Activated CD8-positive, alpha-beta memory T cell treated with anti-CD3 and anti-CD28 coated beads for 4 hours (primary cell): ENCODE results near the gene BTAF1.
"Not testable (repeated sequence)": the region's sequence is repeated elsewhere in the genome, so short reads cannot be mapped to it uniquely, and the experiment has no call there.

ENCODE experiments used
- DNase-seq, 2 donors: peaks; one replicate each; pipeline ENCODE4 v3.0.0-alpha.2; 2020; ENCODE audit warnings: low read depth in 2 of 2

The BTAF1 gene

GRCh38 chr10:91978585-91978984, 55.0 kb downstream of the BTAF1 start:
- DNase-seq = no peak

- DNase-seq = no peak
Measured at GRCh38 chr10:91980319-91980718, 56.7 kb downstream of the BTAF1 start.

GRCh38 chr10:91983416-91983815, 59.8 kb downstream of the BTAF1 start:
- no peak for DNase-seq

GRCh38 chr10:91987397-91988037, 63.9 kb downstream of the BTAF1 start:
- no peak for DNase-seq

GRCh38 chr10:91992031-91992430, 68.5 kb downstream of the BTAF1 start:
- DNase-seq = no peak

DNA sequence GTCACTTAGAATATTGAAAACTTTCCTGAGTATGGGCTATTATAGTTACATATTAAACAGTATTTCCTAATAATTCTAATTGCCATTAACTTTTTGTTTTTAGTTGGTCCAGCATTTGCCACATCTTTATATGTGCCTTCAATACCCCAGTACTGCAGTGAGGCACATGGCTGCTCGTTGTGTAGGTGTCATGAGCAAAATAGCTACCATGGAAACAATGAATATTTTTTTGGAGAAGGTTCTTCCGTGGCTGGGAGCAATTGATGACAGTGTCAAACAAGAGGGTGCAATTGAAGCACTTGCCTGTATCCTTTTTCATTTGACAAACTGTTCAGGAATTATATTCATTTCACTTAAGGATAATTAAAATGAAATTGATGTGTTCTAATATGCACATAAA, 72.7 kb downstream of the BTAF1 start:
- DNase-seq = no peak

DNA sequence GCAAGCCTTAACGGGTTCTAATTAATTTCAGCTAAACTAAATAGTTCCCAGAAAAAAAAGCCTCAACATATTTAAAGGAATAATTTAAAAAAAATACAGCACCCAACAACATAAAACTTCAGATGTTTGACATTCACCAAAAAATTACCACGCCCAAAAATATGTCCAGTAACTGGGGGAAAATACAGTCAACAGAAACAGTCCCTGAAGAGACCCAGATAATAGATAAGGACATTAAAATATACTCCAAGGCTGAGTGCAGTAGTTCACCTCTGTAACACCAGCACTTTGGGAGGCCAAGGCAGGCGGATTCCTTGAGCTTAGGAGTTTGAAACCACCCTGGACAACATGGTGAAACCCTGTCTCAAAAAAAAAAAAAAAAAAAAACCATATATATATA, 78.0 kb downstream of the BTAF1 start:
- no peak for DNase-seq

- no peak for DNase-seq
Measured at GRCh38 chr10:92001995-92002394, 78.4 kb downstream of the BTAF1 start.

- no peak for DNase-seq
Measured at GRCh38 chr10:92003258-92003657, 79.7 kb downstream of the BTAF1 start.

DNA sequence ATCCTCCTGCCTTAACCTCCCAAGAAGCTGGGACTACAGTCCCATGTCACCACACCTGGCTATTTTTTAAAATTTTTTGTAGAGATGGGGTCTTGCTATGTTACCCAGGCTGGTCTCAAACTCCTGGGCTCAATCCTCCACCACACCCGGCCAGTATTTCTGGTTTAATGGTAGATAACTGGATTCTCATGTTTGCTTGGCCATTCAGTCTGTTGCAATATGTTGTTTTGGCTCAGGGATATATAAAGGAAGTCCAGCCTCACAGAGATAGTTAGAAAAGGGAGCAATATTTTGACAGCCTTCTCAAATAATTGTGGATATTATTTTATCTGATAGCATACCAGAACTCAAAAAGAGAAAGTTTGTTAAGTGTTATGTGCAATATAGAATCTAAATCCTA, 82.4 kb downstream of the BTAF1 start:
- DNase-seq = no peak

DNA sequence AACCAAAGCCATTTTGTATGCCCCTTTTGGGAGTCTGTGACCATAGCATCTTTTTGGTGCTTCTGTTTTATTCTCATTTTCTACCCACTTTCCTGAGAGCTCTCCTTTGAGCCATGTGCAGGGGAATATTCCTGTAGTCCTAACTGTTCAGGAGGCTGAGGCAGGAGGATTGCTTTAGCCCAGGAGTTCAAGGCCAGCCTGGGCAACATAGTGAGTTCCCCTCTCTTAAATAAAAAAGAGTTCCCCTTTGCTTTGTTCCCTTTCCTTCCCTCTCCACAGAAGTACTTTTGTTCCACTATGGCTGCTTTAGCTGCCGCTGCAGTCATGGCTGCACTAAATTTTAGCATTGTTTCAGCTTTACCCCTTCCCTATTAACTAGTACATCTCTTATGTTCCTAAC, 85.9 kb downstream of the BTAF1 start:
- no peak for DNase-seq

GRCh38 chr10:92010047-92010735, 86.6 kb downstream of the BTAF1 start:
- no peak for DNase-seq

DNA sequence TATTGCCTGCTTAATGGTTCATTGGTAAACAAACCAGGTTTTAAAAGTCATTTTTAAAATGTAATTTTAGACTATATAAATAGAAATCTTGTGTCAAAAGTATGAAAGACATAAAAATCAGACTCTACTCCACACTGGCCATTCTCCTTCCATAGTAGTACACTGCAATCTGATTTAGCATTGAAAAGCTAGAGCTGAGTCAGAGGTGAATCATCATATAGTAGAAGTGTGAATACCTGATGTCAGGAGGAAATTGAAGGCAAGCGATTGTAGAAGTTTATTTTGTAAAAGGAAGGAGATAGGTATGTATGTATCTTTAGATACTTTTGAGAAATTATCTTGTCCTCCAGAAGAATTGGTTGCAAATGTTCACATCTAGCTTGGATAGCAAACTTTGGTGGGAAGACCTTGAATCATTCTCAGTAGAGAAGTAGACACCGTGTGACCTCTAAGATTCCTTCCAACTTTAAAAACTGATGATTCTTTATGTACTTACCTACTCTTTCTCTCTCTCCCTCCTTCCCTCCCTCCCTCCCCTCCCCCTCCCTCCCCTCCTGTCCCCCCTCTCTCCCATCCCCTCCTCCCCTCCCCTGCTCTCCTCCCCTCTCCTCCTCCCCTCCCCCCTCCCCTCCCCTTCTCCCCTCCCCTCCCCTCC, 88.1 kb downstream of the BTAF1 start:
- no peak for DNase-seq

DNA sequence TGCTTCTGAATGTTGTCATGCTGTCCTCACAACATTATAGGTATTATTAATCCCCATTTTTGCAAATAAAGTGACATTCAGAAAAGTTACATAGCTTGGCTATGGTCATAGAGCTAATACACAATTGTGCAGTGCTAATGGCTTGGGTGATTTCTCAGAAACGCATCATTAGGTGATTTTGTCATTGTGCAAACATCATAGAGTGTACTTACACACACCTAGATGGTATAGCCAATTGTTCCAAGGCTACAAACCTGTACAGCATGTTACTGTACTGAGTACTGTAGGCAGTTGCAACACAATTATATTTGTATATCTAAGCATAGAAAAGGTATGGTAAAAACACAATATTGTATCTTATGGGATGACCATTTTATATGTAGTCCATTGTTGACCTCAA, 91.0 kb downstream of the BTAF1 start:
- DNase-seq = no peak

DNA sequence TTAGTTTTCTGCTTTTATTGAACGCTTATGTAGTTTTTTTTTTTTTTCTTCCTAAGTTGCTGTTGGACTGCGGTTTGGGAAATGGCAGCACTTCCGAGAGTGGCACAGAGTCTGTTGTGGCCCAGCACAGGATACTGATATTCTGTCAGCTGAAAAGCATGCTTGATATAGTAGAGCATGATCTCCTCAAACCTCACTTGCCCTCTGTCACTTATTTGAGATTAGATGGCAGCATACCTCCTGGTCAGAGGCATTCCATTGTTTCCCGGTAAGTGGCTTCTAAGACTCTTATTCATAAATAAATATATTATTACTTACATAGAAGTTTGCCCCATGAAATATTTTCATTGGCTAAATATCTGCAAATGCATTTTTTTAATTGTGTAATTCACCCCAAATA, 101.1 kb downstream of the BTAF1 start:
- DNase-seq = no peak

DNA sequence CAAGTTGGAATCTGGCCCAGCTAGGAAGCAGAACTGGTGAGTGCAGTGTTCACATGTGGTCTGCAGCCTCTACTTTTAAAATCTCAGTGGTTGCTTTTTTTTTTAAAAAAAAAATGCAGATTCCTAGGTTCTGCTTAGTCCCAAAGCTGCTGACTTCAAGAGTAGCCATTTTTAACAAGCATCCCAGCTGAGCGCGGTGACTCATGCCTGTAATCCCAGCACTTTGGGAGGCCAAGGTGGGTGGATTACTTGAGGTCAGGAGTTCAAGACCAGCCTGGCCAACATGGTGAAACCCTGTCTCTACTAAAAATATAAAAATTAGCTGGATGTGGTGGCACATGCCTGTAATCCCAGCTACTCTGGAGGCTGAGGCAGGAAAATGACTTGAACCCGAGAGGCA, 101.8 kb downstream of the BTAF1 start:
- not testable (repeated sequence) for DNase-seq

- DNase-seq = no peak
Measured at GRCh38 chr10:92027141-92027540, 103.6 kb downstream of the BTAF1 start.

DNA sequence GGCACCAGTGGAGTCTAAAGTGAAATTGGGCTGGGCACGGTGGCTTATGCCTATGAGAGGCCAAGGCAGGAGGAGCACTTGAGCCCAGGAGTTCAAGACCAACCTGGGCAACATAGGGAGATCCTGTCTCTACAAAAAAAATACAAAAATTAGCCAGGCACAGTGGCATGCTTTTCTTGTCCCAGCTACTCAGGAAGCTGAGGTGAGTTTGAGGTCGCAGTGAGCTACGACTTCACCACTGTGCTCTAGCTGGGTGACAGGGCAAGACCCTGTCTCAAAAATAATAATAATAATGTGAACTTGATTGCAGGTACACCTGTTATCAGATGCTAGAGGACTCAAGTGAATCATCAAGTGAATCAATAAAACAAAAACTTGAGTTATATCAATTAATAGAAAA, 108.0 kb downstream of the BTAF1 start:
- DNase-seq = no peak

DNA sequence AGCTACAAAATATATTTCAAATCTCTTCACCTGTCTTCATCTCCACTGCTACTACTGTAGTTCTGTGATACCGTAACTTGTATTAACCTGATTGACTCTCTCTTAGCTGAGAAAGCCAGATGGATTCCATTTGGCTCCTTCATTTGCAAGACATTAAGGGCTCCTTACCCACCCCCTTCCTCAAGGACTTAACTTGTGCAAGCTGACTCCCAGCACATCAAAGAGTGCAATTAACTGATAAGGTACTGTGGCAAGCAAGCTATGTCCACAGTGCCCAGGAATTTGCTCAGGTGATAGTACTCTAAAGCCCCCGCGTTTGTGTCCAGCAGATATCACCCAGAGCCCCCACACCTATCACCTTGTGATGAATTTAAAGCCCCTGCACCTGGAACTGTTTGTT, 109.5 kb downstream of the BTAF1 start:
- not testable (repeated sequence) for DNase-seq

DNA sequence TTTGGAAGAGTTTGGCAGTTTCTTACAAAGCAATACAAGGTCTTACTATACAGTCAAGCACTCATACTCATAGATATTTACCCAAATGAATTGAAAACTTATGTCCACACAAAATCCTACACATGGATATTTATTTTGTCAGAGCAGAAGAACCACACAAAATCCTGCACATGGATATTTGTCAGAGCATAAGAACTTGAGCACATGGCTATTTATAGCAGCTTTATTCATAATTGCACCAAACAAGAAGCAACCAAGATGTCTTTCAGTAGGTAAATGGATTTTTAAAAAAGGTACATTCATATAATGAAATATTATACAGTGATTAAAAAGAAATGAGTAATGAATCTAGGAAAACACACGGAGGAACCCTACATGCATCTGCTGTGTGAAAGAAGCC, 115.4 kb downstream of the BTAF1 start:
- DNase-seq = no peak

GRCh38 chr10:92042541-92042940, 119.0 kb downstream of the BTAF1 start:
- no peak for DNase-seq

GRCh38 chr10:92045641-92046106, 122.1 kb downstream of the BTAF1 start:
- no peak for DNase-seq

DNA sequence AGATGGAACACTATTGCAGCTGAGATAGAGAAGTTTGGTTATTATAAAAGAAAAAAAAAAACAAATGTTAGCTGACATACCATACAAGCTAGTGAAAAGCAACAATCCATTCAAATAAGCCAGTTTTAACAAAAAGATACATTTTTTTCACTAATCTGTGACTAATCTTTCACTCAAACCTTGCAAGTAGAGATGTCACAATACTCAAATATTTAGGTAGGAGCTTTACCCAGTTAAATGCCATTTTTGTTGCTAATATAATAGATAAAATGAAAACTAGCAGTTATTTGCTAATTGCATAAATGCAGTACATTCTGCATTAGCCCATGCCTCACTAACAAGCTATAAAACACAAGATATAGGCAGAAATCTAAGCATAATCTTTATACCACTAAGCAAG, 123.6 kb downstream of the BTAF1 start:
- DNase-seq = no peak
